Measurements from ENCODE around the gene LRMDA.

The LRMDA gene

DNA sequence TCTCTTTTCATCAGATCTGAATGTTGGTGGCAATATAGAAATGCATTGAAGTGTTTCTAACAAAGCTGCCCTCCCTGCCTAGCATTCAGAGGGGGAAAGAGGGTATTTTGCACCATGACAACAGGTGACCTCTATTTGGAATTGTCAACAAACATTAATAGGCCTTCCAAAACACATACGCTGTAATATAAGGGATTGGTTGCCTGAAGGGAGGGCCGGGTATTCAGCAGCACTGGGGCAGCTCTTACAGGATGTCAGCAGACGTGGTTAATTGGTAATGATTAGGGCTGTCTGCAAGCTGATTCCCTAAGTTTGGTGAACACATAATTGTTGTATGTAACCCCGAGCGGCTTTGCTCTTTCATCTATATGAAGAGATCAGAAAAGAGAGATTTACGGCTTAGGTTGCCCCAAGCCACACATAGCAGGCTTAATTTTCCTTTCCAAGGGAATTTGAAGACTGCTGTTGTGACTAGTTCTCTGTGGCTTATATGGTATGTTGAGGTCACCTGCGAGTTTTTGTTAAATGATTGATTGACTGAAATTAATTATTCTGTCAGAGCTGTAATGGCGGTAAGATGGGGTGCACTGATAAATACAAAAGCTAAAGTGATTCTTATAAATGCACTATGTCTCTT is 759.3 kb downstream of the LRMDA start:
- Histone ChIP-seq H3K36me3 (ENCODE audit: insufficient read depth, low read length) (no peaks in the 10 kb centered on the region), H3K4me1 (ENCODE audit: insufficient read depth, low read length, poor library complexity, severe bottlenecking) (no peaks in the 10 kb centered on the region), H3K27me3 (ENCODE audit: insufficient read depth, low read length, poor library complexity, severe bottlenecking) (no peaks in the 10 kb centered on the region), H4K20me1 (ENCODE audit: insufficient read depth, low read length, poor library complexity, severe bottlenecking) (no peaks in the 10 kb centered on the region), H3K79me2 (ENCODE audit: insufficient read depth, low read length) (no peaks in the 10 kb centered on the region), H3K9ac (ENCODE audit: low read depth, low read length, poor library complexity, severe bottlenecking) (no peak overlapping the region), H3K9me2 (replicated peaks; ENCODE audit: low read depth, low read length) (no peaks in the 10 kb centered on the region), H3K9me3 (ENCODE audit: insufficient read depth, low read depth, low read length) (no peaks in the 10 kb centered on the region), H3K4me3 (ENCODE audit: low read length, poor library complexity, severe bottlenecking) (no peak overlapping the region), H3K4me2 (ENCODE audit: low read depth, low read length, poor library complexity, severe bottlenecking) (no peak overlapping the region), H3F3A (ENCODE audit: low read depth) (no peaks in the 10 kb centered on the region), H2AFZ (ENCODE audit: low read length) (no peak overlapping the region)
- TF ChIP-seq EZH2phosphoT487 (IDR thresholded peaks at IDR 0.05; ENCODE audit: borderline replicate concordance) = no peak
- TF ChIP-seq, protein P1, sequence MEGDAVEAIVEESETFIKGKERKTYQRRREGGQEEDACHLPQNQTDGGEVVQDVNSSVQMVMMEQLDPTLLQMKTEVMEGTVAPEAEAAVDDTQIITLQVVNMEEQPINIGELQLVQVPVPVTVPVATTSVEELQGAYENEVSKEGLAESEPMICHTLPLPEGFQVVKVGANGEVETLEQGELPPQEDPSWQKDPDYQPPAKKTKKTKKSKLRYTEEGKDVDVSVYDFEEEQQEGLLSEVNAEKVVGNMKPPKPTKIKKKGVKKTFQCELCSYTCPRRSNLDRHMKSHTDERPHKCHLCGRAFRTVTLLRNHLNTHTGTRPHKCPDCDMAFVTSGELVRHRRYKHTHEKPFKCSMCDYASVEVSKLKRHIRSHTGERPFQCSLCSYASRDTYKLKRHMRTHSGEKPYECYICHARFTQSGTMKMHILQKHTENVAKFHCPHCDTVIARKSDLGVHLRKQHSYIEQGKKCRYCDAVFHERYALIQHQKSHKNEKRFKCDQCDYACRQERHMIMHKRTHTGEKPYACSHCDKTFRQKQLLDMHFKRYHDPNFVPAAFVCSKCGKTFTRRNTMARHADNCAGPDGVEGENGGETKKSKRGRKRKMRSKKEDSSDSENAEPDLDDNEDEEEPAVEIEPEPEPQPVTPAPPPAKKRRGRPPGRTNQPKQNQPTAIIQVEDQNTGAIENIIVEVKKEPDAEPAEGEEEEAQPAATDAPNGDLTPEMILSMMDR (conservative IDR thresholded peaks at IDR 0.05; ENCODE audit: low read length) = no peak

DNA sequence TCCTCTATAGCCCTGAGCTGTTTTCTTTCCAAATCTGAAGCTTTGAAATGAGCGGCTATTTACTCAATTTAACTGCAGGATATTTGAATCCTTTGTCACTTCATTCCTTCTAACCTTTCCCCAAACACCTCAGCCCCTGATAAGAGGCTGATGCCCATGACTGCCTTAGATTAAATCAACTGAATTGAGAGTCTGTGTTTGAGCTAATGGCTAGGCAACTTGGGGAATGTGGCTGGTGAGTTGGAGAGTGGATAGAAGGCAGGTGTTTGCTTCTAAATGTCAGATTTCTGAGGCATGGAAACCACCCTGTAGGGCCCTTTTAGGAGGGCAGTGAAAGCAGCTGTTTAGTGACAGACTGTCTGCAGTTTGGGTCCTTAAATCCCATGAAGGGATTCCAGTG is 759.9 kb downstream of the LRMDA start:
- H2AFZ ChIP-seq (ENCODE audit: low read length) = no peak overlapping the region

DNA sequence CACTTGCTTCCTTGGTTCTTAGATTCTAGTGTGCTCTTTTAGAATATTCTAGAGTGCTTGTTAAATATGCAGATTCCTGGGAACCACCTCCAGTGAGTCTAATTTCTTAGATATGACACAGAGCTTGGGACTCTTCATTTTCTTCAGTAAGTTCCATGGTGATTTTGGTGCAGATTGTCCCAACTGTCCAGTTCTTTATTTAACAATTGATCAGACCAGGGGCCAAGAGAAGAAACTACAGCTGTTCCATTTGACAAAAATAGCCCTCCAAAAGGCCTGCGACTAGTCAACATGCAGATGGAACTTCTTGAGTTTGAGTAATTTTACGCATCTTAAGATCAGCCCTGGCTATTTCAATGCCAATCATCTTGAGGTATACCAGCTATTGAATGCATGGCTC is 760.7 kb downstream of the LRMDA start:
- Histone ChIP-seq H2AFZ (ENCODE audit: low read length) (no peak overlapping the region), H3K9me2 (replicated peaks; ENCODE audit: low read depth, low read length) (no peaks in the 10 kb centered on the region), H3F3A (ENCODE audit: low read depth) (no peaks in the 10 kb centered on the region), H3K9ac (ENCODE audit: low read depth, low read length, poor library complexity, severe bottlenecking) (no peak overlapping the region), H3K9me3 (ENCODE audit: insufficient read depth, low read depth, low read length) (no peaks in the 10 kb centered on the region), H3K36me3 (ENCODE audit: insufficient read depth, low read length) (no peaks in the 10 kb centered on the region), H4K20me1 (ENCODE audit: insufficient read depth, low read length, poor library complexity, severe bottlenecking) (no peaks in the 10 kb centered on the region), H3K4me3 (ENCODE audit: low read length, poor library complexity, severe bottlenecking) (no peak overlapping the region), H3K4me2 (ENCODE audit: low read depth, low read length, poor library complexity, severe bottlenecking) (no peak overlapping the region), H3K79me2 (ENCODE audit: insufficient read depth, low read length) (no peaks in the 10 kb centered on the region), H3K4me1 (ENCODE audit: insufficient read depth, low read length, poor library complexity, severe bottlenecking) (no peaks in the 10 kb centered on the region), H3K27me3 (ENCODE audit: insufficient read depth, low read length, poor library complexity, severe bottlenecking) (no peaks in the 10 kb centered on the region)
- no peak for TF ChIP-seq EZH2phosphoT487 (IDR thresholded peaks at IDR 0.05; ENCODE audit: borderline replicate concordance)
- TF ChIP-seq, protein P1 (conservative IDR thresholded peaks at IDR 0.05; ENCODE audit: low read length) = no peak

More for the DNA sequence above, 759.9 kb downstream of the LRMDA start:
- Histone ChIP-seq H3K36me3 (ENCODE audit: insufficient read depth, low read length) (no peaks in the 10 kb centered on the region), H3K9me2 (replicated peaks; ENCODE audit: low read depth, low read length) (no peaks in the 10 kb centered on the region), H3K27me3 (ENCODE audit: insufficient read depth, low read length, poor library complexity, severe bottlenecking) (no peaks in the 10 kb centered on the region), H3K9me3 (ENCODE audit: insufficient read depth, low read depth, low read length) (no peaks in the 10 kb centered on the region), H3K4me3 (ENCODE audit: low read length, poor library complexity, severe bottlenecking) (no peak overlapping the region), H3K4me1 (ENCODE audit: insufficient read depth, low read length, poor library complexity, severe bottlenecking) (no peaks in the 10 kb centered on the region), H3K9ac (ENCODE audit: low read depth, low read length, poor library complexity, severe bottlenecking) (no peak overlapping the region), H3K4me2 (ENCODE audit: low read depth, low read length, poor library complexity, severe bottlenecking) (no peak overlapping the region), H3K79me2 (ENCODE audit: insufficient read depth, low read length) (no peaks in the 10 kb centered on the region), H4K20me1 (ENCODE audit: insufficient read depth, low read length, poor library complexity, severe bottlenecking) (no peaks in the 10 kb centered on the region), H3F3A (ENCODE audit: low read depth) (no peaks in the 10 kb centered on the region)
- TF ChIP-seq EZH2phosphoT487 (IDR thresholded peaks at IDR 0.05; ENCODE audit: borderline replicate concordance) = no peak
- TF ChIP-seq, protein P1 (conservative IDR thresholded peaks at IDR 0.05; ENCODE audit: low read length) = no peak

Measured in Loucy (cell line).